Calu3 (cell line): ENCODE measurements around the gene AMBRA1. TPM values are rescaled to one million over a fixed set of nuclear protein-coding genes. Genes with fewer than 3 reads are reported as not detected.

Experiments used
- BruUV-seq: library from RNA; stranded (reverse); fragments of 400-500 nt; replicated peaks from 2 replicates; lab custom pipeline; 2021; lab: Mats Ljungman, UMichigan
- CTCF ChIA-PET: fragments of 300-600 bp; sonication (Branson Sonifier 250); formaldehyde crosslinking; loops from one replicate; lab custom pipeline; 2022; ENCODE audit warnings: antibody characterized with exemption; lab: Charles Lee
- DNase-seq: peaks from one replicate; pipeline ENCODE4 v3.0.0; 2022
- H3K27ac Mint-ChIP-seq: one replicate; pipeline ENCODE4 v1.8.0; 2022; ENCODE audit warnings: mixed read lengths; ENCODE audit not compliant: unreplicated experiment
- H3K27me3 Mint-ChIP-seq: one replicate; pipeline ENCODE4 v1.8.0; 2022; ENCODE audit warnings: mixed read lengths; ENCODE audit not compliant: unreplicated experiment
- H3K36me3 Mint-ChIP-seq: one replicate; pipeline ENCODE4 v1.8.0; 2022; ENCODE audit warnings: mild to moderate bottlenecking, moderate library complexity, mixed read lengths; ENCODE audit not compliant: insufficient read depth, unreplicated experiment
- H3K4me1 Mint-ChIP-seq: one replicate; pipeline ENCODE4 v1.8.0; 2022; ENCODE audit warnings: mild to moderate bottlenecking, low read depth, mixed read lengths; ENCODE audit not compliant: unreplicated experiment
- H3K4me3 Mint-ChIP-seq: one replicate; pipeline ENCODE4 v1.8.0; 2022; ENCODE audit warnings: mild to moderate bottlenecking, low read depth, moderate library complexity, mixed read lengths; ENCODE audit not compliant: unreplicated experiment
- H3K9me3 Mint-ChIP-seq: one replicate; pipeline ENCODE4 v1.8.0; 2022; ENCODE audit warnings: low read depth, mixed read lengths; ENCODE audit not compliant: unreplicated experiment
- intact Hi-C: fragments of 100-400 bp; cut with micrococcal nuclease; formaldehyde crosslinking; loops from one replicate; pipeline ENCODE4 v1.10.0; 2022; ENCODE audit not compliant: unreplicated experiment
- total RNA-seq: library from RNA; stranded (reverse); gene quantifications from 2 replicates; pipeline ENCODE4 v1.2.3, GENCODE V29; 2022
- TF ChIP-seq, protein P1 (sequence below): fragments of 200-600 bp; IDR thresholded peaks from one replicate; pipeline ENCODE4 v1.8.0; 2022; ENCODE audit warnings: antibody characterized with exemption; ENCODE audit not compliant: unreplicated experiment

AMBRA1 gene
- total RNA-seq, 1 experiment from 2014 or later: 35.0 TPM

DNA sequence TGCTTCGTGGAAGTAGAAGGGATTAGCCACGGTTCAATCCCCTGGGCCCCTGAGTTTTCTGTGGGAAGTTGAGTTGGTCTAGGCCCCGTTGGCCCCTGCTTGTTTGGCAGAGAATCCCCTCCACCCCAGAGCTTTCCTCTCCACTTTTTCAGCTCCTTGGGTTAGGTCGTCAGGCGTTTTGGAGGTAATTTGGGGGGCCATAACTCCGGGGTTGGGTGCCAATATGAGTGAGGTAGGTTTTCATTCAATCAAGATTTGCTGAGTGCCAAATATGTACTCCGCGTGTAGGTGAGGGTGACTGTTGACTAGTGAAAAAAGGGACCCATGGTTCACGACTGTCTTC is 24.1 kb upstream of the AMBRA1 start:
- intact Hi-C loops: loop anchor here (1.0 kb wide), 1 partner anchor 76 kb away; no protein-coding TSS in a partner anchor
- CTCF ChIA-PET: interaction anchor here (0.6 to 4.1 kb wide), 6 partner anchors 64 to 225 kb away, joined by 4 to 33 read pairs (median 4); no protein-coding TSS in a partner anchor
- DNase-seq: no peak
- H3K9me3 Mint-ChIP-seq: no peaks in the 10 kb centered on the region
- peaks cover 15% of the 10 kb centered on the region for H3K4me1 Mint-ChIP-seq
- peak overlapping the region; percentile 98 for H3K27ac Mint-ChIP-seq
- no peaks in the 10 kb centered on the region for H3K27me3 Mint-ChIP-seq
- peaks cover 42% of the 10 kb centered on the region for H3K36me3 Mint-ChIP-seq
- H3K4me3 Mint-ChIP-seq: peak overlapping the region; percentile 88
- BruUV-seq: no TSS peak
- TF ChIP-seq, protein P1, sequence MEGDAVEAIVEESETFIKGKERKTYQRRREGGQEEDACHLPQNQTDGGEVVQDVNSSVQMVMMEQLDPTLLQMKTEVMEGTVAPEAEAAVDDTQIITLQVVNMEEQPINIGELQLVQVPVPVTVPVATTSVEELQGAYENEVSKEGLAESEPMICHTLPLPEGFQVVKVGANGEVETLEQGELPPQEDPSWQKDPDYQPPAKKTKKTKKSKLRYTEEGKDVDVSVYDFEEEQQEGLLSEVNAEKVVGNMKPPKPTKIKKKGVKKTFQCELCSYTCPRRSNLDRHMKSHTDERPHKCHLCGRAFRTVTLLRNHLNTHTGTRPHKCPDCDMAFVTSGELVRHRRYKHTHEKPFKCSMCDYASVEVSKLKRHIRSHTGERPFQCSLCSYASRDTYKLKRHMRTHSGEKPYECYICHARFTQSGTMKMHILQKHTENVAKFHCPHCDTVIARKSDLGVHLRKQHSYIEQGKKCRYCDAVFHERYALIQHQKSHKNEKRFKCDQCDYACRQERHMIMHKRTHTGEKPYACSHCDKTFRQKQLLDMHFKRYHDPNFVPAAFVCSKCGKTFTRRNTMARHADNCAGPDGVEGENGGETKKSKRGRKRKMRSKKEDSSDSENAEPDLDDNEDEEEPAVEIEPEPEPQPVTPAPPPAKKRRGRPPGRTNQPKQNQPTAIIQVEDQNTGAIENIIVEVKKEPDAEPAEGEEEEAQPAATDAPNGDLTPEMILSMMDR: no peak

DNA sequence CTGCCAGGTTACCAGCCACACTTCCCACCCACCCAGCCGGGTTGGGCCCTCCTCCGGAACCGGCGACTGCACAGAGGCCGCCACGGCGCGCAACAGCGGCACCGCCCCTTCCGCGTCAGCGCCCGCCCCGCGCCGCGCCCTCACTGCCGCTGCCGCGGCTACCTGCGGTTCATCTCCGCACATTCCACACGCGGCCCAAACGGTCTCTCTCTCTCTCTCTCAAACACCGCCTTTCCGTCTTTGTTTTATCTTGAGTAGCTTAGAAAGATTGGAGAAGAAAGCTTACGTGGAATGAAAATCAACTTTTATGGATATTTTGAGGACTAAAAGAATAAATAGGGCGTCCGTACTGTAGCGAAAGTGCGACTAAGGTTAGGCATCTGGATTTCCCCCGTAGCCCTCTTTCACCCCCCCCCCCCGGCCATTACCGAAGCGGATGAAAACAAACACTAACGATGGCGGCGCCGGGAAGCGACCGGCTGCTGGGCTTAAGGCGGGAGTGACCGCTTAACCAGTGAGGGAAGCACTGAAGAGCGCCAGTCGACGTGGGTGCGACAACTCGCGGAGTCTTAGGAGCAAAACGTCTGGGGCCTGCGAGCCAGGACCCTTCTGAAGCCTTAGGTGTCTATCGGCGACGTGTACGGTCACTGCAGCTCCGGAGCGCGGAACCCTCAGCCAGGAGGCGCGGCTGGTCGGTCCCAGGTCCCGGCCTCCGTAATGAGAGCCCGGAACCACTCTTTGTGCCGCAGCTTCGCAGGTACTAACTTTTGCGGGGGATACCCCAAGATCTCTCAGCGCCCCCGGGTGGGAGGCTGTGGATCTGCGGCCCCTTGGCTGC is 23.5 kb upstream of the AMBRA1 start, which contains the start of the genes ATG13 and HARBI1:
Gene ATG13, plus strand, starts transcription at position 420 of the 838 bp plus-strand sequence. CDS start 26,739 bp downstream, outside the sequence.
Gene HARBI1, minus strand, starts transcription at position 94 of the 838 bp plus-strand sequence. CDS start 990 bp downstream, outside the sequence.
- Mint-ChIP-seq H3K36me3 (peaks cover 38% of the 10 kb centered on the region), H3K4me3 (peak within 1 kb of the TSS; percentile 88), H3K27me3 (no peaks in the 10 kb centered on the region), H3K4me1 (peaks cover 15% of the 10 kb centered on the region), H3K9me3 (no peaks in the 10 kb centered on the region), H3K27ac (peak within 1 kb of the TSS; percentile 98)
- CTCF ChIA-PET: interaction anchor here (0.7 to 4.1 kb wide), 4 partner anchors 63 to 225 kb away, joined by 4 to 33 read pairs (median 6); no protein-coding TSS in a partner anchor
- BruUV-seq: TSS peak; percentile 74
- intact Hi-C loops: loop anchor here (1.0 kb wide), 1 partner anchor 75 kb away; no protein-coding TSS in a partner anchor
- TF ChIP-seq, protein P1: peak; percentile 79
- DNase-seq: peak; percentile 93

DNA sequence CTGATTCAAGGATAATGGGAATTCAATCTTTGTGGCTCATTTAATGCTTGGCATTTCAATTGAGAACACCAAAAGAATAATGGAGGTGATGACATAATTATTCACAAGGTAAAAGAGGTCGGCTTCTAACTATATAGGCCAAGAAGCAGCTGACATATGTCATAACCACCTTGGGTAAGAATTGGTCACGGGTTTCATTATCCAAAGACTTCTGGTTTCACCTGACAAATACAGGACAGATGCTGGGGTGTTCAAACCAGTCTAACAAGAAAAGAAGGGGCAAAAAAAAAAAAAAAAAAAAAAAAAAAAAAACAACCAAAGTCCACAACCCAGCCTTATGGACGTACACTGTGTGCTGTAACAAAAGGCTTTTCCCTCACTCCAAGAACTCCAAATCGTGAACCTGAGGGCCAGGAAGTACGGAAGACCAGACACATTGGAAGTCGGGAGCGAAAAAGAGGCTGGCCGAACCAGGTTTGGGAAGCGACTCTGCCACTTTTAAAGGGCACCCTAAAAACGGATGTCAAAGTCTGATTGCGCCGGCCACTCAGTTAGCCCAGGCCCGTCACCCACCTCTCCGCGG is 22.8 kb upstream of the AMBRA1 start:
- no peak for DNase-seq
- TF ChIP-seq, protein P1: no peak
- peak overlapping the region; percentile 98 for H3K27ac Mint-ChIP-seq
- intact Hi-C loops: loop anchor here (1.0 kb wide), 1 partner anchor 74 kb away; no protein-coding TSS in a partner anchor
- no peaks in the 10 kb centered on the region for H3K27me3 Mint-ChIP-seq
- H3K9me3 Mint-ChIP-seq: no peaks in the 10 kb centered on the region
- H3K36me3 Mint-ChIP-seq: peaks cover 38% of the 10 kb centered on the region
- peaks cover 15% of the 10 kb centered on the region for H3K4me1 Mint-ChIP-seq
- TSS peak; percentile 77 for BruUV-seq
- CTCF ChIA-PET: interaction anchor here (4.1 kb wide), 1 partner anchor 75 kb away, joined by 33 read pairs; no protein-coding TSS in a partner anchor
- peak overlapping the region; percentile 88 for H3K4me3 Mint-ChIP-seq

DNA sequence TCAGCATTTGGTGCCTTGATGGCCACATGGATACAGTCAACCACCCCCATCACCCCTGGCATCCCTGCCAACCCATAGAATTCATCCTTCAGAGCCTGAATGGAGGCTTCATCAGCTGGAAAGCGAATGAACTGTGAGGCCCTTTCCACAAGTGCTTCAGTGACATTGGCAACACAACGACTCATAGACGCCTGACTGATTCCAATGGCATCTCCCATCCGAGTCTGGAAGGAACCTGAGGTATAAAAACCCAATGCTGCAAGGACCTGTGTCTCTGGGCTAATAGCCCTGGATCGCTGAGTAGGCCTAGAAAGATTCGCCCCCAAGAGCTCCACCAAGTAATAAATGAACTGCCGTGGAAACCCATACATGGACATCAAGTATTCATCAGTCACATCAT is 21.9 kb upstream of the AMBRA1 start:
- DNase-seq: no peak
- TF ChIP-seq, protein P1: no peak
- no TSS peak for BruUV-seq
- Mint-ChIP-seq H3K4me3 (peak overlapping the region; percentile 88), H3K9me3 (no peaks in the 10 kb centered on the region), H3K36me3 (peaks cover 38% of the 10 kb centered on the region), H3K27me3 (no peaks in the 10 kb centered on the region), H3K27ac (no peak overlapping the region), H3K4me1 (peaks cover 15% of the 10 kb centered on the region)
- CTCF ChIA-PET: no interaction called here
- intact Hi-C loops: no loop called here
